ENCODE measurements around the gene NUDT1.

GRCh38 chr7:2253021-2253420, 11.0 kb downstream of the NUDT1 start:
- TF ChIP-seq CTCF (IDR thresholded peaks at IDR 0.05): no peak
- no peak for TF ChIP-seq EP300 (IDR thresholded peaks at IDR 0.05; ENCODE audit: low read depth)
- TF ChIP-seq POLR2A (IDR thresholded peaks at IDR 0.05): no peak
- no peak for TF ChIP-seq POLR2AphosphoS5 (IDR thresholded peaks at IDR 0.05)

Data from transverse colon (tissue), 4 donors.